Left hindlimb (tissue), 1 donor: Measurements from ENCODE around the gene NELFE.
A peak's percentile ranks its signal among the peaks of the same experiment; 100 is the strongest.
"Not testable (repeated sequence)": the region's sequence is repeated elsewhere in the genome, so short reads cannot be mapped to it uniquely, and the experiment has no call there.

Experiments used
- DNase-seq: peaks from one replicate; pipeline ENCODE4 v3.0.0-alpha.2; 2018

NELFE gene

GRCh38 chr6:31948306-31948705 is 10.5 kb downstream of the NELFE start:
- no peak for DNase-seq

GRCh38 chr6:31947864-31948263 is 10.9 kb downstream of the NELFE start:
- no peak for DNase-seq

GRCh38 chr6:31947070-31947675 is 11.6 kb downstream of the NELFE start:
- no peak for DNase-seq

GRCh38 chr6:31946370-31946885 is 12.3 kb downstream of the NELFE start:
- DNase-seq: no peak

GRCh38 chr6:31945507-31946369 is 13.0 kb downstream of the NELFE start, which contains the start of gene CFB:
CFB (plus strand) TSS chr6:31946095; CDS start chr6:31946222, 127 bp downstream.
- peak; percentile 60 for DNase-seq

GRCh38 chr6:31945154-31945506 is 13.6 kb downstream of the NELFE start:
- no peak for DNase-seq

GRCh38 chr6:31943742-31944141 is 15.0 kb downstream of the NELFE start:
- DNase-seq: no peak

GRCh38 chr6:31940256-31940664 is 18.5 kb downstream of the NELFE start:
- no peak for DNase-seq

- DNase-seq: no peak
These were observed 22.9 kb downstream of the NELFE start for GRCh38 chr6:31935823-31936222.

- no peak for DNase-seq
These were observed 23.8 kb downstream of the NELFE start for GRCh38 chr6:31935021-31935420.

GRCh38 chr6:31933537-31933936 is 25.2 kb downstream of the NELFE start:
- DNase-seq: no peak

GRCh38 chr6:31932137-31932536 is 26.6 kb downstream of the NELFE start:
- DNase-seq: not testable (repeated sequence)

- DNase-seq: no peak
These were observed 27.8 kb downstream of the NELFE start for GRCh38 chr6:31930962-31931361.

GRCh38 chr6:31928672-31928939 is 30.2 kb downstream of the NELFE start:
- no peak for DNase-seq

GRCh38 chr6:31927863-31928671 is 30.7 kb downstream of the NELFE start:
- no peak for DNase-seq

GRCh38 chr6:31927242-31927862 is 31.4 kb downstream of the NELFE start, which contains the start of gene C2:
C2 (plus strand) TSS chr6:31927717; CDS start chr6:31927753, 36 bp downstream.
- no peak for DNase-seq

- DNase-seq: no peak
These were observed 35.8 kb downstream of the NELFE start for GRCh38 chr6:31922942-31923341.

GRCh38 chr6:31920811-31921210 is 38.0 kb downstream of the NELFE start:
- no peak for DNase-seq

- no peak for DNase-seq
These were observed 39.0 kb downstream of the NELFE start for GRCh38 chr6:31919624-31920303.

GRCh38 chr6:31918069-31918720 is 40.6 kb downstream of the NELFE start:
- no peak for DNase-seq

- DNase-seq: no peak
These were observed 43.0 kb downstream of the NELFE start for GRCh38 chr6:31915756-31916155.

GRCh38 chr6:31915351-31915750 is 43.4 kb downstream of the NELFE start:
- DNase-seq: no peak
